Measurements from ENCODE around the gene MGAT2. TPM values are rescaled to one million over a fixed set of nuclear protein-coding genes. Genes with fewer than 3 reads are reported as not detected.
A peak's percentile ranks its signal among the peaks of the same experiment; 100 is the strongest.
"Not testable (repeated sequence)": the region's sequence is repeated elsewhere in the genome, so short reads cannot be mapped to it uniquely, and the experiment has no call there.

MGAT2 gene
- total RNA-seq, 1 donor, result 76.9 TPM

- DNase-seq (ENCODE audit: low read depth), result no peak
- no peak overlapping the region for H3K4me3 ChIP-seq (ENCODE audit: low read depth, low read length)
- TF ChIP-seq, protein P1, sequence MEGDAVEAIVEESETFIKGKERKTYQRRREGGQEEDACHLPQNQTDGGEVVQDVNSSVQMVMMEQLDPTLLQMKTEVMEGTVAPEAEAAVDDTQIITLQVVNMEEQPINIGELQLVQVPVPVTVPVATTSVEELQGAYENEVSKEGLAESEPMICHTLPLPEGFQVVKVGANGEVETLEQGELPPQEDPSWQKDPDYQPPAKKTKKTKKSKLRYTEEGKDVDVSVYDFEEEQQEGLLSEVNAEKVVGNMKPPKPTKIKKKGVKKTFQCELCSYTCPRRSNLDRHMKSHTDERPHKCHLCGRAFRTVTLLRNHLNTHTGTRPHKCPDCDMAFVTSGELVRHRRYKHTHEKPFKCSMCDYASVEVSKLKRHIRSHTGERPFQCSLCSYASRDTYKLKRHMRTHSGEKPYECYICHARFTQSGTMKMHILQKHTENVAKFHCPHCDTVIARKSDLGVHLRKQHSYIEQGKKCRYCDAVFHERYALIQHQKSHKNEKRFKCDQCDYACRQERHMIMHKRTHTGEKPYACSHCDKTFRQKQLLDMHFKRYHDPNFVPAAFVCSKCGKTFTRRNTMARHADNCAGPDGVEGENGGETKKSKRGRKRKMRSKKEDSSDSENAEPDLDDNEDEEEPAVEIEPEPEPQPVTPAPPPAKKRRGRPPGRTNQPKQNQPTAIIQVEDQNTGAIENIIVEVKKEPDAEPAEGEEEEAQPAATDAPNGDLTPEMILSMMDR (IDR thresholded peaks at IDR 0.05; ENCODE audit: insufficient read depth, low read length), result no peak
These were observed 8.3 kb upstream of the MGAT2 start for GRCh38 chr14:49612251-49612650.

DNA sequence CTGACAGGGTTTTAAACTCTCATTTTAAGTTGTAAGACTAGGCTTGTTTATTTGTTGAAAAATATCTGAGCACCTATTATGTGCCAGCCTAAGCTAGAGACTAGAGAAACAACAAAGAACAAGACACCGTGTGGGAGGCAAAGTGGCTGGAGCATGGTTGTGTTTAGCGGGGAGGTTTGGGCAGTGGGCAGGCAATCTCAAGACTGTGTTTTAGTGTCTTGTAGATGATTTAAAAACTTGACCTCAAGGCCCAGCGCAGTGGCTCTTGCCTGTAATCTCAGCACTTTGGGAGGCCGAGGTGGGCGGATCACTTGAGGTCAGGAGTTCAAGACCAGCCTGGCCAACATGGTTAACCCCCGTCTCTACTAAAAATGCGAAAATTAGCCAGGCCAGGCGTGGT lies 7.9 kb upstream of the MGAT2 start:
- DNase-seq (ENCODE audit: low read depth), result no peak
- TF ChIP-seq, protein P1 (IDR thresholded peaks at IDR 0.05; ENCODE audit: insufficient read depth, low read length), result no peak
- no peak overlapping the region for H3K4me3 ChIP-seq (ENCODE audit: low read depth, low read length)

- no peak for DNase-seq (ENCODE audit: low read depth)
- TF ChIP-seq, protein P1 (IDR thresholded peaks at IDR 0.05; ENCODE audit: insufficient read depth, low read length), result no peak
- no peak overlapping the region for H3K4me3 ChIP-seq (ENCODE audit: low read depth, low read length)
These were observed 6.4 kb upstream of the MGAT2 start for GRCh38 chr14:49614196-49614595.

DNA sequence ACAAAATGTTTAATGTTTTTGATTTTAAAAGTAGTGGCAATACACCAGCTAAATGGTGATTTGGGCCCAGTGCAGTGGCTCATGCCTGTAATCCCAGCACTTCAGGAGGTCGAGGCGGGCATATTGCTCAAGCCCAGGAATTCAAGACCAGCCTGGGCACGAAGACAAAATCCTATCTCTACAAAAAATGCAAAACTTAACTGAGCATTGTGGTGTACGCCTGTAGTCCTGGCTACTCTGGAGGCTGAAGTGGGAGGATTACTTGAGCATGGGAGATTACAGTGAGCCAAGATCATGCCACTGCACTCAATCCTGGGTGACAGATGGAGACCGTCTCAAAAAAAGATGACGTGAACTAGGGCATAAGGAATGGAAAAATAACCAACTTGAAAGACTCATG lies 4.8 kb upstream of the MGAT2 start:
- TF ChIP-seq, protein P1 (IDR thresholded peaks at IDR 0.05; ENCODE audit: insufficient read depth, low read length), result no peak
- no peak for DNase-seq (ENCODE audit: low read depth)
- H3K4me3 ChIP-seq (ENCODE audit: low read depth, low read length), result no peak overlapping the region

- no peak for DNase-seq (ENCODE audit: low read depth)
- no peak overlapping the region for H3K4me3 ChIP-seq (ENCODE audit: low read depth, low read length)
- TF ChIP-seq, protein P1 (IDR thresholded peaks at IDR 0.05; ENCODE audit: insufficient read depth, low read length), result no peak
These were observed 2.6 kb upstream of the MGAT2 start for GRCh38 chr14:49617852-49618519.

DNA sequence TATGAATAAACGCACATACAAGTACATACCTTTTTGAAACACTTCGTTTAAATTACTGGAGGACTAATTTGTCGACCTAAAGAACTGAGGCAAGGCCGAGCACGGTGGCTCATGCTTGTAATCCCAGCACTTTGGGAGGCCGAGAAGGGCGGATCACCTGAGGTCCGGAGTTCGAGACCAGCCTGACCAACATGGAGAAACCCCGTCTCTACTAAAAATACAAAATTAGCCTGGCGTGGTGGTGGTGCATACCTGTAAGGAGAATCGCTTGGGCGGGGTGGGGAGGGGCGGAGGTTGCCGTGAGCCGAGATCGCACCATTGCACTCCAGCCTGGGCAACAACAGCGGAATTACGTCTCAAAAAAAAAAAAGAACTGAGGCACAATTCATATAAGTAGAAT lies 1.3 kb upstream of the MGAT2 start:
- peak overlapping the region; percentile 96 for H3K4me3 ChIP-seq (ENCODE audit: low read depth, low read length)
- not testable (repeated sequence) for DNase-seq (ENCODE audit: low read depth)

- H3K4me3 ChIP-seq (ENCODE audit: low read depth, low read length), result peak overlapping the region; percentile 96
- DNase-seq (ENCODE audit: low read depth), result no peak
- TF ChIP-seq, protein P1 (IDR thresholded peaks at IDR 0.05; ENCODE audit: insufficient read depth, low read length), result no peak
These were observed 869 bp upstream of the MGAT2 start for GRCh38 chr14:49619730-49620129.
